GM12878 (cell line): ENCODE measurements around the gene ULK4. TPM values are rescaled to one million over a fixed set of nuclear protein-coding genes. Genes with fewer than 3 reads are reported as not detected.

Experiments used
- ATF2 ChIP-seq: IDR thresholded peaks from 2 replicates; pipeline ENCODE4 v1.6.1; 2012; ENCODE audit warnings: low read length, inconsistent platforms
- E2F8 ChIP-seq: fragments of 450-650 bp; IDR thresholded peaks from 2 replicates; pipeline ENCODE4 v1.6.1; 2018; ENCODE audit warnings: mild to moderate bottlenecking, low read depth, moderate library complexity; ENCODE audit not compliant: partially characterized antibody
- EED ChIP-seq: sonication (generic); IDR thresholded peaks from 2 replicates; pipeline ENCODE4 v1.6.1; 2016; ENCODE audit warnings: antibody characterized with exemption, low read depth
- ELK1 ChIP-seq: IDR thresholded peaks from 2 replicates; pipeline ENCODE4 v1.6.1; 2012; ENCODE audit warnings: low read depth, low read length, improper control_type of control experiment
- MTA3 ChIP-seq: IDR thresholded peaks from 2 replicates; pipeline ENCODE4 v1.6.1; 2012; ENCODE audit warnings: low read length, inconsistent platforms, borderline replicate concordance
- POLR2AphosphoS2 ChIP-seq: IDR thresholded peaks from 2 replicates; pipeline ENCODE4 v1.6.1; 2011; ENCODE audit warnings: low read depth, mild to moderate bottlenecking, low read length, improper control_type of control experiment, moderate library complexity
- RAD51 ChIP-seq: fragments of 450-650 bp; IDR thresholded peaks from 2 replicates; pipeline ENCODE4 v1.6.1; 2016; ENCODE audit warnings: moderate library complexity, mild to moderate bottlenecking, inconsistent platforms
- RELB ChIP-seq: fragments of 450-650 bp; IDR thresholded peaks from 2 replicates; pipeline ENCODE4 v1.6.1; 2017; ENCODE audit warnings: low read depth, mild to moderate bottlenecking, moderate library complexity
- ZNF24 ChIP-seq: fragments of 450-650 bp; IDR thresholded peaks from 2 replicates; pipeline ENCODE4 v1.6.1; 2017; ENCODE audit warnings: antibody characterized with exemption, mild to moderate bottlenecking
- polyA plus RNA-seq, 11 experiments: library from polyadenylated mRNA; depleted of rRNA in 4 of 11; unstranded in 6 of 11; stranded (reverse) in 5 of 11; fragments of >200 nt; fragmentation: Nextera tagmentation in 4 of 11; fragmentation: Illumina TruSeq in 1 of 11; extraction: Ambion mirVana in 4 of 11; extraction: Trizol in 1 of 11; gene quantifications; 1 replicate in 1 of 11; 2 replicates in 10 of 11; pipeline versions ENCODE4 v1.2.1 to v1.2.3, GENCODE V29; 2011 to 2016; ENCODE audit warnings: inconsistent platforms in 2 of 11, missing spikeins in 2 of 11, low read depth in 1 of 11
- total RNA-seq, 4 experiments: library from RNA; depleted of rRNA in 3 of 4; stranded (reverse); fragments of >200 nt in 3 of 4; fragmentation: Illumina TruSeq in 1 of 4; extraction: Trizol in 1 of 4; gene quantifications; 2 replicates each; pipeline versions ENCODE4 v1.2.1 to v1.2.3, GENCODE V29; 2013 to 2021
- TF ChIP-seq, protein P1 (sequence below): IDR thresholded peaks from 2 replicates; pipeline ENCODE4 v1.6.1; 2011; ENCODE audit warnings: borderline replicate concordance, low read depth, mild to moderate bottlenecking, moderate library complexity, low read length; ENCODE audit not compliant: insufficient read depth, poor library complexity, severe bottlenecking
- TF ChIP-seq, protein P2 (sequence below): fragments of 450-650 bp; IDR thresholded peaks from 2 replicates; pipeline ENCODE4 v1.6.1; 2016; ENCODE audit warnings: mild to moderate bottlenecking

ULK4 gene
- total and polyA plus RNA-seq, 10 of the 15 experiments (the other 5 are each of a cell fraction or from before 2014, with no cell fraction given), result 3.5 to 7.6 (median 6.3) TPM

DNA sequence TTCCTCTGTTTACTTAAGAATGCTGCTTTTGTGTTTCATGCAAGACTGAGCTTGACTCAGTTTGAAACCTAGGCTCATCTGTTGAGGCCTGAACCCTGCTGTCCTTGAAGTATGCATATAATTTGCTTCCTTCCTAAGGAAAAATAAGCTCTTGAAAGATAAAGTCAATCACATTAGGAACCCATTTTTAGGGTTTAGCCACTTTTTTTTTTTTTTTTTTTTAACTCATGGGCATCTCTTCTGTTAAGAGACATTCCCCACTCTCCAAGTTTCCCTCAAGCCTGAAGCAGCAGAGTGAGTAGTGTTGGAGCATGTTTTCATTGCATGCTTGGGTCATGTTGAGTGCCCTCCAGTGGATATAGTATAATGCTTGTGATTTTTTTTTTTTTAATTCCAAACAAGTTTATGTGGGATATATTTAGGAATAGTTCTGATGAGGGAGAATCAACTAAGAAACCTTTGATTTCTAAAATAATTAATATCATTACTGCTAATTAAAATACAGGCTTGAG, 759.0 kb downstream of the ULK4 start (continued):
- TF ChIP-seq, protein P1, sequence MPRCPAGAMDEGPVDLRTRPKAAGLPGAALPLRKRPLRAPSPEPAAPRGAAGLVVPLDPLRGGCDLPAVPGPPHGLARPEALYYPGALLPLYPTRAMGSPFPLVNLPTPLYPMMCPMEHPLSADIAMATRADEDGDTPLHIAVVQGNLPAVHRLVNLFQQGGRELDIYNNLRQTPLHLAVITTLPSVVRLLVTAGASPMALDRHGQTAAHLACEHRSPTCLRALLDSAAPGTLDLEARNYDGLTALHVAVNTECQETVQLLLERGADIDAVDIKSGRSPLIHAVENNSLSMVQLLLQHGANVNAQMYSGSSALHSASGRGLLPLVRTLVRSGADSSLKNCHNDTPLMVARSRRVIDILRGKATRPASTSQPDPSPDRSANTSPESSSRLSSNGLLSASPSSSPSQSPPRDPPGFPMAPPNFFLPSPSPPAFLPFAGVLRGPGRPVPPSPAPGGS, result no peak
- no peak for TF ChIP-seq E2F8
- no peak for TF ChIP-seq ZNF24
- TF ChIP-seq EED, result 0 out of 2 replicates have a peak, but pooled peaks have one; percentile 27
- no peak for TF ChIP-seq ATF2
- TF ChIP-seq RELB, result no peak
- no peak for TF ChIP-seq RAD51
- no peak for TF ChIP-seq ELK1
- TF ChIP-seq, protein P2, sequence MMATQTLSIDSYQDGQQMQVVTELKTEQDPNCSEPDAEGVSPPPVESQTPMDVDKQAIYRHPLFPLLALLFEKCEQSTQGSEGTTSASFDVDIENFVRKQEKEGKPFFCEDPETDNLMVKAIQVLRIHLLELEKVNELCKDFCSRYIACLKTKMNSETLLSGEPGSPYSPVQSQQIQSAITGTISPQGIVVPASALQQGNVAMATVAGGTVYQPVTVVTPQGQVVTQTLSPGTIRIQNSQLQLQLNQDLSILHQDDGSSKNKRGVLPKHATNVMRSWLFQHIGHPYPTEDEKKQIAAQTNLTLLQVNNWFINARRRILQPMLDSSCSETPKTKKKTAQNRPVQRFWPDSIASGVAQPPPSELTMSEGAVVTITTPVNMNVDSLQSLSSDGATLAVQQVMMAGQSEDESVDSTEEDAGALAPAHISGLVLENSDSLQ, result no peak
- no peak for TF ChIP-seq MTA3
- TF ChIP-seq POLR2AphosphoS2, result no peak
